Brain microvascular endothelial cell (primary cell): ENCODE measurements around the gene UNKL.

Experiments used
- DNase-seq: peaks from one replicate; pipeline ENCODE4 v3.0.0-alpha.2; 2020
- H3K27ac ChIP-seq: fragments of 250-450 bp; sonication (Bioruptor Pico); 2 replicates; pipeline ENCODE4 v1.5.1; 2020; ENCODE audit warnings: mild to moderate bottlenecking, moderate library complexity
- H3K27me3 ChIP-seq: fragments of 250-450 bp; sonication (Bioruptor Pico); replicated peaks from 2 replicates; pipeline ENCODE4 v1.5.1; 2020; ENCODE audit warnings: mild to moderate bottlenecking
- H3K36me3 ChIP-seq: fragments of 250-450 bp; sonication (Bioruptor Pico); replicated peaks from 2 replicates; pipeline ENCODE4 v1.5.1; 2020; ENCODE audit warnings: mild to moderate bottlenecking
- H3K4me3 ChIP-seq: 2 replicates; pipeline ENCODE4 v1.5.1; 2011; ENCODE audit warnings: low read depth, mild to moderate bottlenecking, control low read depth, low read length, moderate library complexity
- in situ Hi-C: cut with HindIII; loops from 2 replicates; pipeline ENCODE4 v1.10.0; 2017; ENCODE audit warnings: low sequenced_read_pairs, low pct_ligation_motif_present
- TF ChIP-seq, protein P1 (sequence below): IDR thresholded peaks from 2 replicates; pipeline ENCODE4 v1.5.1; 2011; ENCODE audit warnings: low read depth, mild to moderate bottlenecking, moderate library complexity, low read length, control low read depth, inconsistent platforms; ENCODE audit errors: missing control alignments

The UNKL gene

DNA sequence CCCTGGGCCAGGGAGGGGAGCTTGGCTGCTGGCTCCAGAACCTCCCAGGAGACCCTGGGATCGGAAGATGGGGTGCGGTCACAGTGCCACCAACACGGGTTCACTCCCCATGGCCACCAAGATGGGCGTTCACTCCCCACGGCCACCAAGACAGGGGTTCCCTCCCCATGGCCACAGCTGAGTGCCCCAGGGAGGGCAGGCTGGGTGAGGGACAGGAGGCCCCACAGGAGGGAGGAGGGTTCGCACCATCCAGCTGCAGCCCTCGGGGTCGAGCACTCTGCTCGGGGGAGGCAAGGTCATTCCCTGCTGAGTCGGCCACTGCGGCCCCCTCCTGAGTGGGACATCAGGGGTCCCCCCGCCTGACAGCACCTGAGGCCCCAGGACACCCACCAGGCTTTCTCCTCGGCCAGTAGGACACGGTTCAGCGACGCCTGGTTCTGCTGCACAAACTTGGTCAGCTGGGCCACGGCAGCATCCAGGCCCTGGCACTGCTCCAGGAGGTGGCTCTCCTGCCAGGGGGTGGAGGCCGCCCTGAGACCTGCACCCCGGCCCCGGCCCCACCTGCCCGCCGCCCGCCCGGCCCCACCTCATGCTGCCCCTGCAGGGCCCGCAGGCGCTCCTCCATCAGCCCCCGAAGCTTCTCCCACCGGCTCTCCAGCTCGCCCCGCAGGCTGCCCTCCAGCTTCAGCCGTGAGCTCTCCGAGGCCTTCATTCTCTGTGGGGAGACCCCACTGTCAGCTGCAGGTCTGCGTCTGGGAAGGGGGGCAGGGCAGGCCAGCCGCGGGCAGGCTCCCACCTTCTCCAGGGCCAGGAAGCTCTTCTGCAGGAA is 23.9 kb upstream of the UNKL start:
- Histone ChIP-seq H3K27me3 (peaks cover under 1% of the 10 kb centered on the region), H3K4me3 (no peak overlapping the region), H3K36me3 (no peaks in the 10 kb centered on the region), H3K27ac (no peak overlapping the region)
- TF ChIP-seq, protein P1, sequence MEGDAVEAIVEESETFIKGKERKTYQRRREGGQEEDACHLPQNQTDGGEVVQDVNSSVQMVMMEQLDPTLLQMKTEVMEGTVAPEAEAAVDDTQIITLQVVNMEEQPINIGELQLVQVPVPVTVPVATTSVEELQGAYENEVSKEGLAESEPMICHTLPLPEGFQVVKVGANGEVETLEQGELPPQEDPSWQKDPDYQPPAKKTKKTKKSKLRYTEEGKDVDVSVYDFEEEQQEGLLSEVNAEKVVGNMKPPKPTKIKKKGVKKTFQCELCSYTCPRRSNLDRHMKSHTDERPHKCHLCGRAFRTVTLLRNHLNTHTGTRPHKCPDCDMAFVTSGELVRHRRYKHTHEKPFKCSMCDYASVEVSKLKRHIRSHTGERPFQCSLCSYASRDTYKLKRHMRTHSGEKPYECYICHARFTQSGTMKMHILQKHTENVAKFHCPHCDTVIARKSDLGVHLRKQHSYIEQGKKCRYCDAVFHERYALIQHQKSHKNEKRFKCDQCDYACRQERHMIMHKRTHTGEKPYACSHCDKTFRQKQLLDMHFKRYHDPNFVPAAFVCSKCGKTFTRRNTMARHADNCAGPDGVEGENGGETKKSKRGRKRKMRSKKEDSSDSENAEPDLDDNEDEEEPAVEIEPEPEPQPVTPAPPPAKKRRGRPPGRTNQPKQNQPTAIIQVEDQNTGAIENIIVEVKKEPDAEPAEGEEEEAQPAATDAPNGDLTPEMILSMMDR, result no peak
- in situ Hi-C loops, result no loop called here
- no peak for DNase-seq

DNA sequence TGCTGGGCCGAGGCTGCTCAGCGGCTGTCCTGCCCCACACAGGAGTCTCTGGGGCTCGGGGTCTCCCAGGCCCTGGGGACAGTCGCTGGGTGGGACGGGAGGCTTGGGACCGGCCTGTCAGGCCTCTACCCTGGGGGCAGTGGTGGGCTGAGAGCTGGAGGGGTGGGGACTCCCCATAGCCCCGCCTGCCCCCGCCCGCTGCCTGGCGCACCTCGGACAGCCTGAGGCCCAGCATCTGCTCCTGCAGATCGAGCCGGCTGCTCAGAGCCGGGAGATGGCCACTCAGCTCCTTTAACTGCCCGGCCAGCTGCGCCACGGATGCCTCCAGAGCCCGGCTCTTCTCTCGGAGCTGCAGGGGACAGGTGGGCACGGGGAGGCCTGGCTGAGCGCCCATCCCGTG is 23.1 kb upstream of the UNKL start:
- Histone ChIP-seq H3K4me3 (no peak overlapping the region), H3K27ac (no peak overlapping the region), H3K36me3 (no peaks in the 10 kb centered on the region), H3K27me3 (peaks cover 3% of the 10 kb centered on the region)
- in situ Hi-C loops, result no loop called here
- TF ChIP-seq, protein P1, result no peak
- no peak for DNase-seq

DNA sequence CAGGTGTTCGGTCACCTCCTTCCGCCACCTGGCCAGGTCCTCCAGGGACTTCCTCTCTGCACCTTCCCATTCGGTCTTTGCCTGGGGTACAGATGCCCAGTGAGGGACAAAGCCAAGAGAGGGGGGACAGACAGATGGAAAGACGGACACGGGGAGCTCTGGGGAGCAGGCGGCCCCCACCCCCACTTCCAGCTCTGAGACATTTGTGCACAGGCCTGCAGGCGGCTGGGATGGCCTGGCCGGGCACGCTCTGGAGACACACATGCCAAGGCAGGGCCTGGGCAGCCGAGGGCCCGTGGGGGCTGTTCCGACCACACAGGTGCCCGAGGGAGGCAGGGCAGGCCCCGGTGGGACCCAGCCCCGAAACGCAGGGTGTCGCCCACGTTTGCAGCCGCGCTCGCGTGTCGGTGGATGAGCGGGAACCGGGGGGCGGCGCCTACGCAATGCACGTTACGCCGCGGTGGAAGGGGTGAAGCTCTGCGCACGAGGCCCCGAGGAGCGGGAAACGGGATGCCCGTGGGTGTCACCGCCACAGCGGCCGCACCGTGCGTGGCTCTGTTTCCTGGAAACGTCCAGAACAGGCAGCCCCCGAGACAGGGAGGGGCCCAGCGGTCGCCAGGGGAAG is 22.3 kb upstream of the UNKL start:
- Histone ChIP-seq H3K27me3 (peaks cover 7% of the 10 kb centered on the region), H3K36me3 (no peaks in the 10 kb centered on the region), H3K27ac (no peak overlapping the region), H3K4me3 (no peak overlapping the region)
- in situ Hi-C loops, result no loop called here
- TF ChIP-seq, protein P1, result no peak
- DNase-seq, result no peak

DNA sequence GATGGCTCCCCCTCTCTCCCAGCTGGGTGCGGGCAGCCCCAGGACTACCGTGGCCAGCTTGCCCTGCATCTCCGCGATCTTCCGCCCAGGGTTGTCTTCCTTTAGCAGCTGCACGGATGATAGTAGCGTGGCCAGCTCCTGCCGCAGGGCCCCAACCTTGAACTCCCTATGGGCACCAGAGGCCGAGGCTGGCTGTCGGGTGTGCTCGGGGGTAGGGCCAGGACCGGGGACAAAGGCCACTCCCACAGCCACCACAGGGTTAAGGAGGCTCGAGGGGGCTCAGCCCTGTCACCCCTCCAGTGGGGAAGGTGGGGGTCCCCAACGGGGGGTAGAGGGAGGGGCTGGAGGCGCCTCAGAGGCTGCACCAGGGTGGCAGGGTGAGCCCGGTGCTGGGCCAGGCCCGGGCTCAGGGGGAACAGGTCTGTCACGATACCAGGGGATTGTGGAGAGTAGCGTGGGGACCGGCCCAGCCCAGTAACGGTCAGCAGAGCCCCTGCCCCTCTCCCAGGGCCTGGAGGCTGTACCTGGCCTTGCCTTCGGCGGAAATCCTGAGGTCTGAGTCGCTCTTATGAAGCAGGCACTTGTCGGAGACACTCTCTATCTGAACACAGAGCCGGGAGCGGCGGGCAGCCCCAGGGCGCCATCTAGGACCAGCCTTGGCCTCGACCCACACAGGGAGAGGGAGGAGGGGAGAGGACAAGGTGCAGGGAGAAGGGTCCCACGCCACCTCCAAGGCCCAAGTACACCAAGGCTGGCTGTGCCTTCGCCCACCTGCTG is 21.6 kb upstream of the UNKL start:
- no peak overlapping the region for H3K4me3 ChIP-seq
- in situ Hi-C loops, result no loop called here
- no peak for DNase-seq
- TF ChIP-seq, protein P1, result no peak
- H3K36me3 ChIP-seq, result no peaks in the 10 kb centered on the region
- H3K27me3 ChIP-seq, result peaks cover 7% of the 10 kb centered on the region
- no peak overlapping the region for H3K27ac ChIP-seq

DNA sequence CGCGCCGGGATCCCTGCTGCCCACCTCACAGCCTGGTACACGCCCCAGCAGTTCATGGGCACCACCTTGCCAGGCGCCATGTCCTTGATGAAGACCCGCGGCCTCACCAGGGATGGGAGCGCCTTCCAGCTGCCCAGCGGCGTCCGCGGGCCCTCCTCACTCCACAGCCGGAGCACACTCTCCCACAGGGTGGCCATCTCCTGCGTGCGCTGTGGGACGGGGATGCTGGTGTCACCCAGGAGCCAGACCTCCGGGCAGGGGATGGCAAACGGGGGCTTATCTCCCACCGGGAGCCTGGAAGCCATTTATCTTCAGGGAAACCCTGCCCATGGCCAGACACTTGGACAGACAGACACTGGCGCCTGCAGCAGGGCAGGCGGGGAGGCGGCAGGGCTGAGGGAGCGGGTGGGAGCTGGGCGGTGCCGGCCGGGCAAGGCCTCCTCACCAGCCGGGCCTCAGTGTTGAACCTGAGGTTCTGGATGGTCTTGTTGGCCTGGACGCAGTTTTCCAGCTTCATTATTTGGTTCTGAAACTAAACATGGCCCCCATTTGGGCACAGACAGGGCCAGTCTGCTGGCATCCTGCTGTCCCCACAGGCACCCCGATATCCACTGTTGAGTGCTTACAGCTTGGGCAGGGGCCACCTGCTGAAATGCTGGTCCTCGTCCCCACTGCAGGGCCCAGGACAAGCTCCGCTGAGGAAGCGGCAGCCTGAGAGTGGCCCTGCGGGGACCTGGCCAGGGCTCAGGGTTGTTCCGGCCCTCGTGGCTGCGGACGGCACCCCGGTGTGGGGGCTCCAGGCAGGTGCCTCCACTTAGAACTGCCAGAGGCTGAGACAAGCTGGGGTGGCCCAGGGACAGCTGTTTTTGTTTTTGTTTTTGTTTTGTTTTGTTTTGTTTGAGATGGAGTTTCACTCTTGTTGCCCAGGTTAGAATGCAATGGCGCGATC is 20.4 kb upstream of the UNKL start:
- no peak overlapping the region for H3K4me3 ChIP-seq
- TF ChIP-seq, protein P1, result no peak
- peaks cover 7% of the 10 kb centered on the region for H3K27me3 ChIP-seq
- in situ Hi-C loops, result no loop called here
- DNase-seq, result no peak
- H3K36me3 ChIP-seq, result no peaks in the 10 kb centered on the region
- no peak overlapping the region for H3K27ac ChIP-seq
